Thyroid gland (tissue), 4 donors: Measurements from ENCODE around the gene GRIK5. TPM values are rescaled to one million over a fixed set of nuclear protein-coding genes. Genes with fewer than 3 reads are reported as not detected.
"Not testable (repeated sequence)": the region's sequence is repeated elsewhere in the genome, so short reads cannot be mapped to it uniquely, and the experiment has no call there.

Experiments used
- DNase-seq, 2 donors: peaks; one replicate each; pipeline ENCODE4 v3.0.0-alpha.2; 2019
- H3K27ac ChIP-seq, 3 donors: fragments of 200-600 bp; sonication (generic); 1 replicate in 2 of 3; 2 replicates in 1 of 3; pipeline ENCODE4 v1.5.1; 2016 to 2019; ENCODE audit warnings: mild to moderate bottlenecking in 1 of 3, moderate library complexity in 1 of 3
- H3K27me3 ChIP-seq: fragments of 200-600 bp; sonication (generic); one replicate; pipeline ENCODE4 v1.5.1; 2019
- H3K36me3 ChIP-seq, 2 donors: fragments of 200-600 bp; sonication (generic); one replicate each; pipeline ENCODE4 v1.5.1; 2016 to 2019
- H3K4me1 ChIP-seq, 2 donors: fragments of 200-600 bp; sonication (generic); one replicate each; pipeline ENCODE4 v1.5.1; 2017 to 2019
- H3K4me3 ChIP-seq, 3 donors: fragments of 200-600 bp; sonication (generic); replicated peaks in 1 of 3; 1 replicate in 2 of 3; 2 replicates in 1 of 3; pipeline ENCODE4 v1.5.1; 2016; ENCODE audit warnings: mild to moderate bottlenecking in 1 of 3
- H3K9me3 ChIP-seq: fragments of 200-600 bp; sonication (generic); one replicate; pipeline ENCODE4 v1.5.1; 2017
- CTCF ChIP-seq, 6 experiments: fragments of 200-600 bp in 3 of 6; fragments of 450-650 bp in 3 of 6; sonication (generic) in 3 of 6; IDR thresholded peaks; one replicate each; pipeline ENCODE4 v1.5.1; 2016 to 2019; ENCODE audit warnings: antibody characterized with exemption in 6 of 6, mild to moderate bottlenecking in 2 of 6, inconsistent platforms in 1 of 6, moderate library complexity in 1 of 6
- POLR2A ChIP-seq, 2 donors: fragments of 450-650 bp; IDR thresholded peaks; one replicate each; pipeline ENCODE4 v1.6.1; 2017; ENCODE audit warnings: antibody characterized with exemption in 2 of 2, mild to moderate bottlenecking in 2 of 2, moderate library complexity in 1 of 2
- WGBS, 2 donors: methylation state at CpG; one replicate each; pipeline ENCODE4 v1.1.5; 2017; 5-methylcytosine and 5-hydroxymethylcytosine counted together
- intact Hi-C: fragments of 100-400 bp; cut with DNase I; formaldehyde crosslinking; loops from one replicate; pipeline ENCODE4 v1.15.1; 2023
- total RNA-seq, 4 donors: library from RNA; depleted of rRNA; stranded (reverse); fragments of >200 nt; gene quantifications; one replicate each; pipeline ENCODE4 v1.2.3, GENCODE V29; 2016

Gene GRIK5
- total RNA-seq, 4 donors from 2014 or later: 12.0 to 24.2 (median 20.1) TPM

GRCh38 chr19:41994994-41995958 lies 74.7 kb downstream of the GRIK5 start:
- Histone ChIP-seq H3K4me1 (peaks cover 0 to 12% of the 10 kb centered on the region in 2 donors), H3K9me3 (no peaks in the 10 kb centered on the region), H3K27me3 (peaks cover 14% of the 10 kb centered on the region), H3K27ac (no peak overlapping the region), H3K36me3 (no peaks in the 10 kb centered on the region), H3K4me3 (no peak overlapping the region)
- no peak for DNase-seq
- 81 to 88% methylated on average over 19 of the region's 19 CpGs for WGBS, 2 donors
- TF ChIP-seq POLR2A (IDR thresholded peaks at IDR 0.05): no peak
- no peak for TF ChIP-seq CTCF (IDR thresholded peaks at IDR 0.05)
- intact Hi-C loops: no loop called here

- peaks cover 14% of the 10 kb centered on the region for H3K27me3 ChIP-seq
- no peak overlapping the region for H3K4me3 ChIP-seq
- intact Hi-C loops: no loop called here
- WGBS, 2 donors: 19 to 23% methylated on average over 12 to 13 of the region's 13 CpGs
- no peak overlapping the region for H3K27ac ChIP-seq
- H3K36me3 ChIP-seq: no peaks in the 10 kb centered on the region
- H3K4me1 ChIP-seq: peaks cover 0 to 12% of the 10 kb centered on the region in 2 donors
- H3K9me3 ChIP-seq: no peaks in the 10 kb centered on the region
- TF ChIP-seq CTCF (IDR thresholded peaks at IDR 0.05) (no peak), POLR2A (IDR thresholded peaks at IDR 0.05) (no peak)
- no peak for DNase-seq
Measured at GRCh38 chr19:41994521-41994971, 75.5 kb downstream of the GRIK5 start.

- H3K36me3 ChIP-seq: no peaks in the 10 kb centered on the region
- TF ChIP-seq POLR2A (IDR thresholded peaks at IDR 0.05) (no peak), CTCF (IDR thresholded peaks at IDR 0.05) (no peak)
- peak in 1 of 2 donors; percentile 9 for DNase-seq
- peaks cover 0 to 12% of the 10 kb centered on the region in 2 donors for H3K4me1 ChIP-seq
- no peak within 1 kb of the TSS for H3K27ac ChIP-seq
- H3K9me3 ChIP-seq: no peaks in the 10 kb centered on the region
- H3K27me3 ChIP-seq: peaks cover 14% of the 10 kb centered on the region
- H3K4me3 ChIP-seq: no peak within 1 kb of the TSS
- intact Hi-C loops: no loop called here
- 0 to 2% methylated on average over 1 to 12 of the region's 84 CpGs for WGBS, 2 donors
Measured at GRCh38 chr19:41993612-41994483, 76.2 kb downstream of the GRIK5 start, which contains the start of gene ATP1A3. Gene ATP1A3, minus strand, starts transcription at chr19:41994230. Its CDS starts 154 bp downstream, at chr19:41994076.

GRCh38 chr19:41991925-41992569 lies 78.0 kb downstream of the GRIK5 start:
- H3K27ac ChIP-seq, H3K4me3 ChIP-seq, H3K36me3 ChIP-seq, DNase-seq, H3K4me1 ChIP-seq, intact Hi-C loops, H3K9me3 ChIP-seq: not testable (repeated sequence)
- WGBS, 2 donors: 62 to 85% methylated on average over 5 to 6 of the region's 11 CpGs
- H3K27me3 ChIP-seq: peaks cover 14% of the 10 kb centered on the region

- Histone ChIP-seq H3K4me1 (peaks cover 0 to 8% of the 10 kb centered on the region in 2 donors), H3K27ac (no peak overlapping the region), H3K27me3 (peaks cover 14% of the 10 kb centered on the region), H3K4me3 (no peak overlapping the region), H3K9me3 (no peaks in the 10 kb centered on the region), H3K36me3 (no peaks in the 10 kb centered on the region)
- 26 to 44% methylated on average over 5 to 13 of the region's 15 CpGs for WGBS, 2 donors
- intact Hi-C loops: no loop called here
- TF ChIP-seq POLR2A (IDR thresholded peaks at IDR 0.05) (no peak), CTCF (IDR thresholded peaks at IDR 0.05) (no peak)
- DNase-seq: no peak
Measured at GRCh38 chr19:41991025-41991424, 79.0 kb downstream of the GRIK5 start.
